Hepatic stellate cell (primary cell): ENCODE results near the gene LZTR1.

Experiments used
- DNase-seq: peaks from one replicate; pipeline ENCODE4 v3.0.0; 2011; ENCODE audit warnings: low spot score

Gene LZTR1

DNA sequence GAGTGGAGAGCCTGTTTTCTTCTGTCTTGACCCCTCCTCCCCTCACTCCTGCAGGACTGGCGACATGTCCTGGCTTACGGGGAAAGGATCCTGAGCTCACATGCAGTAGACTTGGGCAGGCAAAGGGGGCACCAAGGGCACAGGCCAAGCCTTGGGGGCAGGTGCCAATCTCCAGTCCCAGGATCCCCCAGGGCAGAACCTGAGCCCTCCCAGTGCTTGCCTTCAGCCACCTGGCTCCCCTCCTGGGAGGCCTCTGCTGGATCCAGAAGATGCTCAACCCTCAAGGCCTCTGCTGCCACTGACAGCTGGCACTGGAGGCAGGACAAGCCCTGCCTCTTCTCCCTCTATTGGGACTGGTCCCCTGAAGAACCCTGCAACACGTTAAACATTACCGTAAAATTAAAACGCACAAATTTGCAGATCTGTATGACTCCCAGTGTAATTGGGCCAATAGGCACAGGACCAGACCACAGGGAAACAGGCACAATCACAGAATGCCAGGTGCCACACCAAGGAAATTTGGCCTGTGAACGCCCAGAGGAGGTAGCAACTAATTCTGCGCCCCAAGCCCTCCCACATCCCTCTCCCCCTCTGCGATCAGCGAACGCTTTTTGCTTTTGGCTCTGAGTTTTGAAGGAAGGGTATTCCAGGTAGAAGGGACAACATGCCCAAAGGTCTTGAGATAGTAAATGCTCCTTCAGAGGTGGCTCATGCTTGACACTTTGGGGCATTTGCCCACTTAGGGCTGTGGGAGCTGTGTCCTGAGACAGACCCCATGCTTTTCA, 967 bp upstream of the LZTR1 start:
- DNase-seq = no peak

GRCh38 chr22:20982563-20982882, 426 bp downstream of the LZTR1 start:
- no peak for DNase-seq

- DNase-seq = no peak
Measured at GRCh38 chr22:20983081-20983771, 1.1 kb downstream of the LZTR1 start.

GRCh38 chr22:20985720-20986119, 3.6 kb downstream of the LZTR1 start:
- DNase-seq = no peak

DNA sequence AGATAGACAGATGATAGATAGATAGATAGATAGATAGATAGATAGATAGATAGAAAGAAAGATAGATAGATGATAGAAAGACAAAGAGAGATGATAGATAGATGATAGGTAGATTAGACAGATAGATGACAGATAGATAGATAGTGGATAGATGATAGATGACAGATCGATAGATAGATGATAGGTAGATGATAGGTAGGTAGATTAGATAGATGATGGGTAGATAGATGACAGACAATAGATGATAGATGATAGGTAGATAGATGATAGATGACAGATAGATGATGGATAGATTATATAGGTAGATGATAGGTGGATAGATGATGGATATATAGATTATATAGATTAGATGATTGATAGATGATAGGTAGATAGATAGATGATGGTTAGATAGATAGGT, 4.3 kb downstream of the LZTR1 start:
- no peak for DNase-seq

GRCh38 chr22:20987375-20987774, 5.3 kb downstream of the LZTR1 start:
- no peak for DNase-seq

DNA sequence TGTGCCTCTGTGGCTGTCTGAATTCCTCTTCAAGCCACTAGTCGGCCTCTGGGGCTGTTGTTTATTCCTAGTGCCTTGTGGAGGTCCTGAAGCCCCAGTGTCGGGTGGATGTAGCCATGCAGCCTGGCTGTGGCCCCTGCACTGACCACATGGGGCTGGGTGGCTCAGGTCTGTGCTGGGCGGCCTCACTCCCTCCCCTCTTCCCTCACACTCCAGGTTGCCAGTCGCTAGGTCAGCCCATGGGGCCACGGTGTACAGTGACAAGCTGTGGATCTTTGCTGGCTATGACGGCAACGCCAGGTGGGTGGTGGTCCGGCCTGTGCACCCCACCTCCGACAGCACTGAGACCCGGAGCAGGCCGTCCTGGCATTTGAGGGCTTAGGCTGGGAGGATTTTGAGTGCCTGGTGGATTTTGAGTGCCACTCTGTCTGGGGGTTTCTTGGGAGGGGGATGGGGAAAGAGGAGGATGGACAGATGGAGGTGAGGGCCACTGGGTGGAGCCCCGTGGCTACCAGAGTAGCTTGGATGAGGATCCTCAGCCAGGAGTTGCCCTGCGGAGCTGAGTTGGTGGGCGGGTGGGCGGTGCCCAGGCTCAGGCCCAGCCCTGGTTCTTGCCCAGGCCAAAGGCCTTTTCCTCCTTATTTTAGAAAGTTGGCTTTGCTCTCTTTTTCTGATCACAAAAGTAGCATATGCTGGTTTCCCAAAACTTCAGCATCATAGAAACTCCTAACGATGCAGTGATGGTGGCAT, 6.7 kb downstream of the LZTR1 start:
- DNase-seq = no peak

DNA sequence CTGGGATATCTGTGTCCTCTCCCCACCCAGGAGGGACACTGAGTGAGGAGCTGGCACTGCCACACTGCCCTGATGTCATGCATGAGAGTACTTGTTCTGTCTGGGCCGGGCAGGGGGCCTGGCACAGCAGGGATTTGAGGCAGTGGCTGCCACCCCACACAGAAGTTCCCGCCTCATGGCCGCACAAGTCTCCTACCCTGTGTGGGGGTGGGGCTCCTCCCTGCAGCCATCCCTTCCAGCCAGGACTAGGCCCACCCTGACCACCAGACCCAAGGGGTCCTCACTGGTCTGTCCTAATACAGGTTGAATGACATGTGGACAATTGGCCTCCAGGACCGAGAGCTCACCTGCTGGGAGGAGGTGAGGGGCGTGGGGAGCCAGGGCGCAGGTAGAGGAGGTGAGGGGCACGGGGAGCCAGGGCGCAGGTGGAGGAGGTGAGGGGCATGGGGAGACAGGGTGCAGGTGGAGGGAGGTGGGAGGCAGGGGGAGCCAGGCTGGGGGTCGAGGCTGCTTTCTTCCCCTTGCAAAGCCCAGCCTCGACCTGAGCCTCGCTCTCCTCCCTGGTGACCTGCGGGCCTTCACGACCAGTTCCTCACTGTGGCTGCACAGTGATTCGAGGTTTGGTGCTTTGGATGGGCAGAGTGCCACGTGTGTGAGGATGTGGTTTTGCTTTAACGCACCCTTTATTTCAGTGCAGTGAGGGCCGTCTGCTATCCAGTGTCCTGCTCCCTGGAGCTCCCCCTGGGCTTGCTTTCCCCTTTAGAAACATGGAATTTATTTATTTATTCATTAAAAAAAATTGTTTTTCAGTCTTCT, 7.4 kb downstream of the LZTR1 start:
- DNase-seq = no peak

DNA sequence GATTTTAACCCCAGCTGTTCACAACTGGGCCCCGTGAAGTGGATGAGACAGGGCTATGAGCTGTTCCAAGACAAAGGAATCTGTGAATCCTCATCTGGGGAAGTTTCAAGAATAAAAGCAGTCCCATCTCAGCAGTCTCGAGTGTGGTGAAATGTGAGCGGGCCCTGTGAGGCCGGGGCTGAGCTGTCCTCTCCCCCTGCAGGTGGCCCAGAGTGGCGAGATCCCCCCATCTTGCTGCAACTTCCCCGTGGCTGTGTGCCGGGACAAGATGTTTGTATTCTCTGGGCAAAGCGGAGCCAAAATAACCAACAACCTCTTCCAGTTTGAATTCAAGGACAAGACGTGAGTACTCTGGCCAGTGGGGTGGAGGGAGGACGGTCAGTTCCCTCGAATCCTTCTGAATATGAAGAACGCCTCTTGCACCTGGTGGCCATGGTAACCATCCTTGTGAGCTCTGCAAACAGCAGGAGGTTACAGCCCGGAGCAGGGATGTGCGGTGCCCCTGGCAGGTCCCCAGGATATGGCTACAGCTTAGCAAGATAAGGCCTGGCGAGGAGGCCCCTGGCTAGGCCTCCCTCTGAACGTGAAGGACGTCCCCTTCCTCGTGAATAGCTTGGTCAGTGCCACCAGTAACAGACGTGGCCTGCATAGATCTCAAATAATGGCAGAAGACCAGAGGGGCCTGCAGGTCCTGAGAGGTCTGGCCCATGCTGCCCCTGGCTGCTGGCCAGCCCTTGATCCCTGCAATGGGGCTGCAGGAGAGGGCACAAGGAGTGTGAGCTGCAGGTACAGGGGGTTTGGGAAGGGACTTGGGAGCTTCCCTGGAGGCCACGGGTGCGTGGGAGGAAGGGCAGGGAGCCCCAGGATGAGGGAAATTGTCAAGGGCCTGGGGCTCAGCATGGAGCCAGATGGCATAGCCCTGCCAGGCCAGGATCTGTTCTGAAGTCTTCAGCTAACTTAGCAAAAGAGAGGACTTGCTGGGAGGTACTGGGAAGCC, 8.4 kb downstream of the LZTR1 start:
- DNase-seq = no peak

DNA sequence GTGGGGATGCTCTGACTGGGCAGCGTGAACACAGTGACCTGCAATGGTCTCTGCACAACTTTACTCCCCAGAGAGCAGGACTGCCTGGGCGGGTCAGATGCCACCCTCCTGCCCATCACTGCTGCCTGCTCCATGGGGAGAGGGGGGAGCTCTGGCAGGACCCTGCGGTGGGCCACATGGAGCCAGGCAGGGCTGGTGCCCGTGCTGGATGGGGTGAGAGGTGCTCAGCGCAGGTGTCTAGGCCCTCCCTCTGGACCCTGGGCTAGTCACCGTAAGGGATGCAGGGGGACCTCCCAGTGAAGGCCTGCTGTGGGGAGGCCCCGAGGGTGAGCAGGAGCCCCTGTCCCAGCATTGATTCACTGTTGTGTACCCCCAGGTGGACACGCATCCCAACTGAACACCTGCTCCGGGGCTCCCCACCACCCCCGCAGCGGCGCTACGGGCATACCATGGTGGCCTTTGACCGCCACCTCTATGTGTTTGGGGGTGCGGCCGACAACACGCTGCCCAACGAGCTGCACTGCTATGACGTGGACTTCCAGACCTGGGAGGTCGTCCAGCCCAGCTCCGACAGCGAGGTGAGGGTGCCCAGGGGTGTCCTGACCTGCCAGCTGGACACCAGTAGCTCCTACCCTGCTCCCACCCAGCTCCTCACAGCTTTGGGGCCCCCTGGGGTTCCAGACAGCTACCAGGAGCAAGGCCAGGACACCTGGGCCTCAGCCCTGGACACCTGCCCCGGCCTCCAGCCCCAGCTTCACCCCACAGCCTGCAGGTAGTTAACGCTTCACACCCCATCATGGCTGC, 9.4 kb downstream of the LZTR1 start:
- DNase-seq = no peak

DNA sequence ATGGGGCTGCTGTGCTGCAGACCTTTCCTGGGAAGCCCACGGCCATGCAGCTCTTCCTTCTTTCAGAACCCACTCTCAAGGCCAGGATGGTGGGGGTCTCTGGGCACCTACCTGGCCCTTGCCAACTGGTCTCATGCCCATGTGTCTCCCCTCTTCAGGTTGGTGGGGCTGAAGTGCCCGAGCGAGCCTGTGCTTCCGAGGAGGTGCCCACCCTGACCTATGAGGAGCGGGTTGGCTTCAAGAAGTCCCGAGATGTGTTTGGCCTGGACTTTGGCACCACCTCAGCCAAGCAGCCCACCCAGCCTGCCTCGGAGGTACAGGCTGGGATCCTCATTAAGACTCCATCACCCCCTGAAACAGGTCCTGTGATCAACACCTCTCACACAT, 10.0 kb downstream of the LZTR1 start:
- no peak for DNase-seq

DNA sequence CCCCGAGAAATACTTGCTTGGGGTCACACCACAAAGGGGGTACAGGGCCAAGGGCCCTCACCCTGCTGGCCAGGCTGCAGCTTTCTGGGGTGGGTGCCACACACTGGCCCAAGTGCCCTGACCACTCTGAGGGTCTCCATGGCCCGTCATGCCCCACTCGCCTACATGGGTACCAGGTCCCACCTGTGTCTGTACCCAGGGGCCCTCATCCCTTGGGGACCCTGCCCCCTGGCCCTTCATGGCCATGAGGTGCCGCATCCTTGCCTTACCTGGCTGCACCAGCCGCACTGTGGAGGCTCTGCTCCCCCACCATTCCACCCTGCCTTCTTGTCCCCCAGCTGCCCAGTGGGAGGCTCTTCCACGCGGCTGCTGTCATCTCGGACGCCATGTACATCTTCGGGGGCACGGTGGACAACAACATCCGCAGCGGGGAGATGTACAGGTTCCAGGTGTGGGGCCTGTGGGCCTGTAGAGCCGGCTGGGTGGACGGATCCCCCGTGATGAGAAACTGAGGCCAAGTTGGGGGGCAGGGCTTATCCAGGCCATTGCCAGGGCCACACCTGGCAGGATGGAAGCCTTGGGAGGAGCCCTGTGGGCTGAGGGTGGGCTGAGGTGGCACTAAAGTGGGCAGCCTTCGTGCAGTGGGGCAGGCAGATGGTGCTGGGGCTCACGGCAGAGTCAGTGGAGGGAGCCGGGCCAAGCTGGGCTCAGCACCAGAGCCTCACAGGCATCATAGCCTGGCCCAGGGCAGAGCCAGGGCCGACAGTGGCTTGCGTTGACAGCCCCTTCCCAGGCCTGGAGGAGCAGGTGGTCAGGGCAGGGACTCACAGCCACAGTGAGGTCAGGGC, 10.6 kb downstream of the LZTR1 start:
- no peak for DNase-seq

DNA sequence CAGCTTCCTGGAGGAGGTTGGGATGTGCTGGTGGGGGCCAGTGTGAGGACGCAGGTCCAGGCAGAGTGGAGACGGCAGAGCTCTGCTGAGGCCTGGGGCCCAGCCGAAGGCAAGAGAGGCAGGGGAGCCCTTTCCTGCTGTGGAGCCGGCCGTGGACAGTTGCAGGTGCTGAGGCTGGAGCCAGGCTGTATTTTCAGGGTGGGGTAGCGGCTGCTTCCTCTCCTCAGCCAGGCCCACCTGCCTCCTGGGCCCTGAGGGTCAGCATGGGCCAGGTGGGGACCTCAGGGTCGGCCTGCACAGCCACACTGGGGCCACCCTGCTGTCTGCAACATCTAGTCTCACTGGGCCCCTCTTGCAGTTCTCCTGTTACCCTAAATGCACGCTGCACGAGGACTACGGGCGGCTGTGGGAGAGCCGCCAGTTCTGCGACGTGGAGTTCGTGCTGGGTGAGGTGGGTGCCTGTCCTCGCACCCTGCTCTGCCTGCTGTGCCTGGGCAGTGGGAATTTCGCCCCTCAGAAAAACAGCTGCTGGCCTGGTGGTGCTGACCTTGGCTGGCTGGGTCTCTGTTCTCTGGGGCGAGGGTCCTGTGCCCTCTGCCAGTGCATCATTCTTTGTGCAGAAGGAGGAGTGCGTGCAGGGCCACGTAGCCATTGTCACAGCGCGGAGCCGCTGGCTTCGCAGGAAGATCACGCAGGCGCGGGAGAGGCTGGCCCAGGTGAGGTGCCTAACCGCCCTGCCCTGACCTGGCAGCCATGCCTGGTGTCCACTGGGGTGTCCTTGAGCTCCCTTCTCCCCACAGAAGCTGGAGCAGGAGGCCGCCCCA, 11.4 kb downstream of the LZTR1 start:
- no peak for DNase-seq

- no peak for DNase-seq
Measured at GRCh38 chr22:20994128-20994901, 12.2 kb downstream of the LZTR1 start.

DNA sequence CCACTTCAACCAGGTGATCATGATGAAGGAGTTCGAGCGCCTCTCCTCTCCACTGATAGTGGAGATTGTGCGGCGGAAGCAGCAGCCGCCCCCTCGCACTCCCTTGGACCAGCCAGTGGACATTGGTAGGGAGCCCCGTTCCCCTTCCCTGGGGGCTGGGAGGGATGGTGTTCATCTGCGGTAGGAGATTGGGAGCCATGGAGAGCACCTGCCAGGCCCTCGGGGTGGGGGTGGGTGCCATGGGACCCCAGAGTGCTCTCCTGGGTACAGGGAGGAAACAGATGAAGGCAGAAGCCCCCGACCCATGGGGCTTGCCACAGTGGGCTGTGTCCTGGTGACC, 12.8 kb downstream of the LZTR1 start:
- no peak for DNase-seq

- DNase-seq = no peak
Measured at GRCh38 chr22:20995329-20996030, 13.4 kb downstream of the LZTR1 start.

GRCh38 chr22:20996031-20996410, 13.9 kb downstream of the LZTR1 start:
- no peak for DNase-seq
